HG03095 (cell line): ENCODE measurements around the gene FAM222A.

Experiments used
- ATAC-seq: cut with Tn5 transposase; IDR thresholded peaks from one replicate; pipeline ENCODE4 v1.9.1; 2021; ENCODE audit warnings: moderate library complexity; ENCODE audit not compliant: unreplicated experiment

FAM222A gene

DNA sequence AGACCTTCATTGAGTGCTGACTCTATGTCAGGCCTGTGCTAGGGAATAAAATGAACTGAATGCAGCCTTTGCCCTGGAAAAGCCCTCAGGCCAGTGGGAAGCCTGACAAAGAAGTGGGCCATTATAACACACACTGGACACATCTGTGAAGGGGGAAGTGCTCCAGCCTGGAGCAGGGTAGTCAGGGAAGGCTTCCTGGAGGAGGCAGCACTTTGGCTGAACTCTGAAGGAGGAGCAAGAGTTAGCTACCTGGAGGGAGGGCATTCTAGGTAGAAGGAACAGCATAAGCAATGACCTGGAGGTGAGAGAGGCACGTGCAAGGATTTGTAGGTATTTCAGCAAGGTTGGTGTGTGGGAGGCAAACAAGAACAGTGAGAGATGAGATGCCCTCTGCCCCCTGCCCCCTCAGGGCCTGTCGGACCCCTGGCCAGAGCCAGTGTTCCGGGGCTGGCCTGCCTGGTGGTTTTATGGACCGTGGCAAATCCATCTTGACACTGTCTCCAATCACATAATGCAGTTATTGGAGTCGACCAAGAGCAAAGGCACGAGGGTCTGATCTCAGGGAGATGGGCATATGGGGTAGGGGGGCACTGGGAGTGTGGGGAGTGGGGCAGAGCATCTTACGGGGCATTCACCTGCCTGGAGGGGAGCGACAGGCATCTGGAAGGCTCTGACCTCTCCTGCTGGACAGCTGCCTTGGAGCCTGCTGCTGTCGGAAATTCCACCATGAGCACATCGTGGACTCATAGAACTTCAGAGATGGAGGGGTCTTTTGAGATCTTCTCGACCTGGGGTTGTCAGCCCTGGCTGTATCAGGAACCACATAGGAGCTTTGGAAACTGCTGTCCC is 2.7 kb upstream of the FAM222A start:
- no peak for ATAC-seq

DNA sequence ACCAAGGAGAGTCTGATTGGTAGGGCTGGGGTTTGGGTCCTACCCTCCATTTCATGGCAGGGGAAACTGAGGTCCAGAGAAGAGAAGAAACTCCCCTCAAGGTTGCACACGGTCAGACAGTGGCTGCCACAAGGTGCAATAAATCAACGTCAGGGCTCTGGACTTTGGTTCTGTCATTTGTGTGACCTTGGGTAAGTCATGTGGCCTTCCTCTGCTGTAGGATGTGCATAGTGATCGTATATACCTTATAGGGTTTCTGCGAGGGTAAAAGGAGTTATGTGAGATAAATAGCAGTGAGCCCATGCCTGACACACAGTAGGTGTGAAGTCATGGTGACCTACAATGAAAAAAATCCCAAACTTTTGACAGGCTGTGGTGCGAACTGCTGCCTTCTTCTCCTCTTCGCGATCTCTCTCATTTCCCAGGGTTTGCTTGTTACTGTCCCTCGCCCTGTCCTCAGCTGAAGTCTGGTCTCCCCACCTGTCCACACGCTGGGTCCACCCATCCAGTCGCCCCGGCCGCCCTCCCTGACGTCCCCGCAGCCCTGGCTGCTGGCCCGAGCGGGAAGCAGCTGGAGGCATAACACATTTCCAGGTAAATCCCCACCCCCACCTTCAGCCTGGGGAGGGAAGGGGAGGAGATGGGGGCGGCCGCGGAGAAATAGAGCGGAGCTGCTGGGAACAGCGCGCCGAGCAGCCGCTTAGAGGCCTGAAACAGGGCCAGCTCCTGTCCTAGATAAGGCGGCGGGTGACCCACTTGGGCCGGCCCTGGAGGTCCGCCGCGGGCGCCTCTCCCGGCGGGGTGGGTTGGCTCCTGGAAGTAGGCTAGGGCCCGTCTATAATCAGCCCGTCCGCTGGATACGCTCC is 1.8 kb upstream of the FAM222A start:
- no peak for ATAC-seq

DNA sequence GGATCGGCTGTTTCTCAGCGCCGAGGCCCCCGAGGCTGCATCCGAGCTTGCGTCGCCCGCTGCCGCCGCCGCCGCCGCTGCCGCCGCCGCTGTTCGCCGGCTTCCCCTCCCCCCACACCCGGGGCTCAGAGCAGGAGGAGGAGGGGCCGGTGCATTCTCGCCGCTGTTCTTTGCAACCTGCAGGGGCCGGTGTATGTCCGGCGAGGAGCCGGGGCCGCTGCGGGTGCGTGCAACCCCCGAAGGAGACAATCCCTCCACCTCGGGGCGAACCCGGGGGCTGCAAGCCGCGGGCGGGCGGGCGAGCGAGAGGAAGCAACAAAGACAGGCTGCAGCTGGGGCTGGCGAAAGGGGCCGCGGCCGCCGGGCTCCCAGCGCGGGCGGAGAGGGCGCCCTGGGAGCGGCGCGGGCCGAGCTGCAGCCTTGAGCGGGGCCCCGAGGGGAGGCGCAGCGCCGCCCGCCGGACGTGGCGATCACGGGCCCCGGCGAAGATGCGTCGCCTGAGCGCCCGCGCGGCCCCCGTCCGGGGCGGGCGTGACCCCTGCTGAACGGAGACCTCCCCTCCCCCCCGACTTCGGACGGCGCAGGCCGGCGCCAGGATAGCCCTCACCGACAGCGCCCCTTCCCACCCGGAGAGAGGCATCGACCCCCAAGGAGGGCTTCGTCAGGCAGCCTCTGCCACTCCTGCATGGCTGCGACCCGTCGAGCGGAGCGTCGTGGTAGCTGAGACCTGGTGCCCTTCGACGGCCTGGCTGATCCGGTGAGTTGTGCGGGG is 702 bp downstream of the FAM222A start:
- peak; percentile 16 for ATAC-seq

DNA sequence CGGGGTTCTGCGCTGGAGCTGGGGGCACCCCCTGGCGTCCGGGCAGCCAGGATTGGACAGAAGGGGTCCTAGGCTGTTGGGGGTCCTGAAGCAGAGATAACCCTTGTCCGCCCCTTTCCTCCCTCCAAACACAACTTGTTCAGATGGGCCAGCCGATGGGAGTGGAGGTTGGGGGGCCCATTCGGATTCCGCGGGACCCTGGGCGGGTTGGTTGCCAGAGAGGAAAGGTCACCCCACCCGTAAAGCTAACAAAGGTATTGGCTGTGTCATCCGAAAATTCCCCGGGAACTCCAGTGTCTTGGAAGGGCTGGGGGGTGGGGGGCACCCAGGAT is 1.3 kb downstream of the FAM222A start:
- ATAC-seq = no peak

DNA sequence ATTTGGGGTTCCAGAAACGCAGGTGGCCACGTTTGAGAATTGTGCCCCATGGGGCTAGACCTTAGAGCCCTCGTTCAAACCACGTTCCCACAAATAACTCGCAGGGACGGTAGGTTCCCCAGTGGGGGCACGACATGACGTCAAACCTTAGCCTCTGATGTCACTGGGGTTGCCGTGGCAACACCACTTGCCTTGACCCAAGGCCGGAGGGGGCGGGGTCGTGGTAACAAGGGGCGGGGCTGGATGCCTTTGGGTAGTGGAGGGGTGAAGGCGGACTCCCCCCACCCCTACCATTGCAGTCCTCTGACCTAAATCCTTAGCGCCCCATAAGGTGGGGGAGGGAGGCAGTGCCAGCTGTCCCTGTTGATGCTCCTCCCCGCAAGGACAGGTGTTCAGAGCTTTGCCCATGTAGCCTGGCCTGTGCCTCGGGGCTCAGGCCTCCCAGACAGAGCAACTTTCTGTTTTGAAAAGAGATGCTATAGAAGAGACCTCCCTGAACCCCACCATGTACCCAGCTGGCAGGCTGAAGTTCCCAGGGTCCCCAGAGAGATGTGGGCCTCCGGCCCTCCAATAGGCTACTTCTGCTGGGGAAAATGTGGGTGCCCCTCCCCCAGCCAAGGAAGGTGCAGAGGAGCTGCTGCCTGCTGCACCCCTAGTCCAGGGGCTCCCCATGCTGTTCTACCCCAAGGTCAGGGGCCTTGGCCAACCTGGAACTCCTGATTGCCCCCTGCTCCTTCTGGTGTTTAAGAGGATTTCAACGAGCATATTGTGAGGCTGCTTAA is 1.9 kb downstream of the FAM222A start:
- ATAC-seq = no peak

DNA sequence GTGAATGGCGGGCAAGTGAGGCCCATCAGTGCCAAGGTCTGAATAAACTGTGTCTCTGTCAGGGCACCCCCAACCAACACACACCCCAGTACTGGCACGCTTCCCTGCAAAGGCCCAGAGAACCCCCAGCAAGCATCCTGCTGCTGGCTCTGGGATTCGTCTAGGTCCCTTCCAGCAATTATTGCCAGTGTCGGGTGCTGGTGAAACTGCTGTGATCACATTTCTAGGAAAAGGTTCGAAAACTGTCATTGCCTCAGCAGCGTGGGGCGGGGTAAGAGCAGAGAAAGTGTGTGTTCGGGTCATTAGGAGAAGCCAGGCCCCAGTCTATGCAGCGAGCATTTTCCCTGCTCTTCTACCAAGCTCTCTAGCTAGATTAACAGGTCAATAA is 2.5 kb downstream of the FAM222A start:
- no peak for ATAC-seq

DNA sequence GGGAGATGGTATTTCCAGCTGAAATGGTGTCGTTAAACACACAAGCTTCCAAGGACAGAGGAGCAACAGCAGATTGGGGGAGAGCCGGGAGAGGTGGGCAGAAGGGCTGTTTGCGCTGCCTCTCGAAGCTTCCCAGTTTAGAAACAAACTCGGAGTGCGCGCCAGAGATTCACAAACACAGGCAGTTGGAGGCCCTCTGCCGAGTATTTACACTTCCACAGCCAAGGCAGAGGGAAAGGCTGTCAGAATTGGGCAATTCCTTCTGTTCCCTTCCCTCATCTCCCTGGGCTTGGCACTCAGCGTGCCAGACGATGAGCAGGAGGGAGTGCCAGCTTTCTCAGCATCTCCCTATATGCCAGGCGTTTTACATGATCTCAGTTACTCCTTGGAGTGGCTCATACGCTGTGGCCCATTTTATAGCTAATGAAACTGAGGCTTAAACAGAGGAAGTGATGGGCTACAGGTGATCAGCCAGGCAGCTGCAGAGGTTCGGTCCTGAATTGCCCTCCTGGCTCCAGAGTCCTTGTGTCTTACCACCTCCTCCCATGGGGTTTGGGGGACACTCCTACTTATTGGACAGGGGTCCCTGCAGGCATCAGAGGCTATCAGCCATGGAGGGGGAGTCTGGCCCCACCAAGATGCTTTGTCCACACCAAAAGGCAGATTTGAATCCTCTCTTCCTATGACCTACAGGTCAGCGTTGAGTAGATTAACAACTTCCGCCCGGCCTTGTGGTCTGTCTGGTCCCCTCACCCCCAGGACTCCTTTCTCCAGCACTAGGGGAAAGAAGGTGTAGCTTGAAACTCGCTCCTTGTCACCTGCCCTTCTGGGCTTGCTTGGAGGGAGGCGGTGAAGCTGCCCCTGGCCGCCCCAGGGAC is 3.1 kb downstream of the FAM222A start:
- no peak for ATAC-seq

DNA sequence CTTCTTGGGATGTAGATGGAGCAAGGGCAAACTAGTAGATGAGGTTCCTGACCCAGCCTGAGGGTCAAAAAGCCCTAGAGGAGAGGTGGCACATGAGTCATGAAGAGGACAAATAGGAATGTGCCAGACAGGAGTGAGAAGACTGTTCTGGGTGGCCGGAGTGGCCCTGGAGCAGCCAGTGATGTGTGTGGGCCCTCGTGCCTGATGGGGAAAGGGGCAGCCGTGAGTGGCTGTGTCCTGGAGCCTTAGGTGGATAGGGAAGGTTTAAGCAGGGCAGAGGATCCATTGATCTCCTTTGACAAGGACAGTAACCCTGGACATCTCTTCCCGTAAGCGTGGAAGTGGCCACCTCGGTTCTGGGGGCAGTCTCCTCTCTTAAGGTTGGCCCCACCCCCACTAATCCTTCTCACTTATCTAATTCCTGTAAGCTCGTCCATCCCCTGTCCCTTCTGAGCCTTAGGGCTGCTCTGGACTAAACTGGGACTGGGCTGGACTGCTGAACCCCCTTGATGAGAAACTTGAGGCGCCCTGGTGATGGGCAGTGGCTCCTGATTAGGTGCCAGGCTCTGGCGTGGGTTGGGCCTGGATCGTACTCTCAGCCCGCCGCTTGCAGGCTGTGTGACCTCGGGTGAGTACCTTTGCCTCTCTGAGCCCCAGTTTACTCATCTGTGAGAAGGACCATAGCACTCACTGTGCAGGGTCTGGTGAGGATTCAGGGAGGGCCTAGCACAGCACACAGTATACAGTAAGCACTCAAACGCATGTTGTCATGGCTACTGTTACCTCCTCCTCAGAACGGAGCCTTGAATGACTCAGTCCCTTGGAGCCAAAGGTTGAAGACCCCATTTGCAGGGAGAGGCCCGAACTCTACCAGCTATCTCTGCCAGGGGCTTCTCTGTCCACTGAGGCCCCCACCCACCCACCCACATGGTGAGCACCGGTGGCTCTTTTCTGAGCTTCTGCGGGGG is 4.0 kb downstream of the FAM222A start:
- ATAC-seq = no peak

DNA sequence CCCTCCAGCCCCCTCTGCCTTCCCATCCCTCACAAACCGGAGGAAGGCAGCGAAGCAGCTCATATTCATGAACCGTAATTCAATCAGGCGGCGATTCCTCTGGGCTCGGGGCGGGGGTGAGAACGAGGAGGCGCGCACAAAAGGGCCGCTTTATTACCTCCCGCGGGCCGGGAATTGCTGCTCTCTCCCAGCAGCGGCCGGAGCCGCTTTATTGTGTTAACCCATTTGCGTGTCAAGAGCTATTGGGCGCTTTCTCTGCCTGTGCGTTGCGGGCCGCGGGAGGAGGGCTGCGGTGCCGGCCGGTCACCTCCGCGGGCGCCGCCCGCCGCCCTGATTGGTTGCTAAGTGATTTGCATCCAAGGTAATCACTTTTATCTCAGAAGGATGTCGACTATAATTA is 4.8 kb downstream of the FAM222A start:
- ATAC-seq = no peak

DNA sequence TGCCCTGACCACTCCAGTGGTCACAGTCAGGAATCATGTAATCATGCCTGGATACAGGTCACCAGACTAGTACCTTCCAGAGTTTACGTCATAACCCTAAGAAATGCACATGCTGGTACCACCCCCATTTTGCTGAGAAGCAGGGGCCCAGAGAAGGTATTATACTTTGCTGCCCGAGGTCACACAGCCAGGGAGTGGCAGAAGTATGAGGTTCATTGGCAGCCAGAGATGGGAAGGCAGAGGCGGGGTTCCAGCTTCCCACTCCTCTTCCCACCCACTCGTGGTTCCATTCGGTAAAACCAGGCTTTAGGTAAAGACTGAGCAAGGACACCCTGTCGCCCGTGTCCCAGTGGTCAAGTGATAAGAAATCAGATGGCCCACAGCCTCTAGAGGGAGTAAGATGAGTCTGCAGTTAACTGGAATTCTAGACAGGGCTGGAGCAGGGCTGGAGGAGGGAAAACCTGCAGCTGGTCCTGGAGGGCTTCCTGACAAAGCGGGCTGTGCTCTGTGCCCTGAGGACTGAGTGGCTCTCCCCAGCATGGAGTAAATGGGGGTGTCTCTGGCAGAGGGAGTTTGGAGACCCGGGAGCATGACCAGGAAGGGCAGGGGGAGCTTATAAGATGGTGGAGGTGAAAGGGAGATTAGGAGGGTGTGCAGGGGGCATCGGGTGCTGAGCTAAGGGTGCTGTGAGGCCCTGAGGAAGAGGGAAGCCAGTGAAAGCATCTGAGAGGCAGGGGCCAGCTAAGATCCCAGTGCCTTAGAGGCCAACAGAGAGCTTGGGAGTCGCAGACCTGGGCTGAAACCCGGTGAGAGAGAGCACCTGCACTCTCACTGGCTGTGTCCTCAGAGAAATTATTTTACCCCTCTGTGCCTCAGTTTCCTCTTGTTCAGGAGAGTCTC is 5.7 kb downstream of the FAM222A start:
- ATAC-seq = no peak

DNA sequence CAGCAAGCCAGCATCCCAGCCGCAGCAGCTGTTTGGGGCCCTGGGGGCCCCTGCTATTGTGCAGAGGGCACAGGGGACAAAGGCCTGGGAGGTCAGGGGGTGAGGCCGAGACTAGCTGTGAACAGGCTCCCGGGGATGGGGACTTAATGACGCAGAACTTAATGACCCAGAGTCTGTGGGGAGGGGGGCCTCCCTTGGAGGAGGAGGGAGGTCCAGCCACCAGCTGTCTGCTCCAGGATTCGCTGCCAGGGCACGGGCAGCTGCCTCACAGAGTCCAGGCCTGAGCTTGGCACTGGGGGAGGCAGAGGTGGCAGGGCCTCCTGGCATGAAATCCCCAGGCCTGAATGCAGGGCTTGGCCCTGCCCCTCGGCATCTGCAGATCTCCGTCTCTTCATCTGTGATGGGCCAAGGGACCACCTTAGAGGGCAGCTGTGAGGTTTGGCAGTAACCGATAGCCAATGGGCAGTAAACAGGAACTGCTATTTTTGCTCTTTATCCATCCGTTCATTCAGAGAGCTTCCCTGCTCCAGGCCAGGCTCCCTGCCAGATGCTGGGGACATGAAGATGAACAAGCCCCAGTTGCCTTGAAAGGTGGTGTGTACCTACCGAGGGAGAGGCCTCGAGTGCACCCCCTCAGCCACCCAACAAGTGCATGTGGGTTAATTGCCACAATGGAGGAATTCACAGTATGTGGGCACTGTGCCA is 6.7 kb downstream of the FAM222A start:
- no peak for ATAC-seq

DNA sequence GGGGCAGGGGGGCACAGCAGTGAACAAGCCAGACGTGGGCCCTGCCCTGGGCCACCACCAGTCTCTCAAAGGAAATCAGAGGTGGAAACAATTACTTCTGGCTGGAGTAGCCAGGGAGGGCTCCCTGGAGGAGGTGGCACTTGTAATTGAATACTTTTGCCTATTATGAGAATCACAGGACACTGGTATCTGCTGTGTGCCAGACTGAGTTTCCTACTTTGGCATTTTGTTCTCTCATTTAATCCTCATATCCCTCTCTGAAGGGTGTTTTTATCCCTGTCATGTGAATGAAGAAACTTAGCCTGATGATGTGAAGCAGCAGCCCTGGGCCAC is 7.2 kb downstream of the FAM222A start:
- no peak for ATAC-seq

DNA sequence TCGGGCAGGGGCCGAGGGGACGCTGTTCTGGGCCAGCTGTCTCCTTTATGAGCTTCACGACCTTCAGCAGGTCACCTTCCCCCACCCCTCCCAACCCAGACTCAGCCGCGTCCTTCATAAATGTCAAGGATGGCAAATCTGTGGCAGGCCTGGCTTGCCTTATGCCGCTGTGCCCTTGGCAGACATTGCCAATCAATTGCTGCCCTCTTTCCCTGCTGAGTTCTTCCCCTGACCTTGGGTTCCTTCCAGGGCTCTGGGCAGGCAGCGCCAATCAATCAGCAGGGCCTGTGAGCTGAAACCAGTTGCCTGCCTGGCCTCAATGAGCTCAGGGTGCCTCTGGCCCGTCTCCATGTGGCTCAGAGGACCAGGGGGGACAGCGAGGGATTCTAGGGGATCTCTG is 7.7 kb downstream of the FAM222A start:
- ATAC-seq = no peak

DNA sequence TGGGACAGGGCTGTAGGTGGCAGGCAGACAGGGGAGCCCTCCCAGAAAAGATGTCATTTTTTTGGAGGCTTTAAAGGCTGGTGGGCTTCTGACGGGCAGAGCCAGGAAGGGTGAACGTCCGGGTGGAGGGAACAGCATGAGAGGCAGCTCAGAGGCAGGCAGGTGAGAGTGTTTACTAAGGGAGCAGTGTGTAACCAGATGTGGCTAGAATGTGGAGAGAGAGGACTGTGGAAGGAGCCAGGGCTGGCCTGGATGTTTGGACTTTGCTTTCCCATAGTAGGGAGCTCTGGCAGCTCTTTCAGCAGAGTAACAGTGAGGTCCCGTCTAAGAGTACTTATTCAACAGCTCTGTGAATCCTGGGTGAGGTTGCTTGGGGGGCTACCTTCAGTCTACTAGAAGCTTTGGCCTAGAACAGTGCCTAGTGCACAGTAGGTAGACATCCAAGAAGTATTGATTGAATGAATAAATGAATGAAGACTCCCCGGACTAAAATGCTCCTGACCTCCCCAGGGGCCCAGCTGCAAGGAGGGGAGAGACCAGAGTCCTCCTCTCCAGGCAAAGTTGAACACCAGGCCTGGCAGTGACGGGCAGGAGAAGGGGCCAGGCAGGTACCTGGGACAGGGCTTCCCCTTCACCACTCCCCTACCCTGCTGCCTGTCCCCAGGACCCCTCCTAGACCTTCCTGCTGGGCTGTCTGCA is 8.5 kb downstream of the FAM222A start:
- ATAC-seq = no peak

DNA sequence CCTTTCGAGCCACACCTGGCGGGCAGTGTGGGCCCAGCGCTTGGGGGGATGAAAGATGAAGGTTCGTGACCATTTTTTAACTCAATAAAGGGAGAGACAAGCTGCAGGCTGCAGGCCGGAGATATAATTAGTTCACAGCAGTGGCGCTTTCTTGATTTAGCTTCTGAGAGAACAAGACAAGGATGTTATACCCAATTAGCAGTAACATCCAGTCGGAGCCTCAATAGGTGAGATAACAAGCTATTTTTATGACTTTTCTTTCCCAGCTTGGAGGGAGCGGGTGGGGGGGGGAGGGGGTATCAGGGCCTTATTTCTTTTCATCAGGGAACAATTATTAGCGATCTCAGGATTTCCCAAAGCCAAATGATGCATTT is 9.1 kb downstream of the FAM222A start:
- no peak for ATAC-seq

DNA sequence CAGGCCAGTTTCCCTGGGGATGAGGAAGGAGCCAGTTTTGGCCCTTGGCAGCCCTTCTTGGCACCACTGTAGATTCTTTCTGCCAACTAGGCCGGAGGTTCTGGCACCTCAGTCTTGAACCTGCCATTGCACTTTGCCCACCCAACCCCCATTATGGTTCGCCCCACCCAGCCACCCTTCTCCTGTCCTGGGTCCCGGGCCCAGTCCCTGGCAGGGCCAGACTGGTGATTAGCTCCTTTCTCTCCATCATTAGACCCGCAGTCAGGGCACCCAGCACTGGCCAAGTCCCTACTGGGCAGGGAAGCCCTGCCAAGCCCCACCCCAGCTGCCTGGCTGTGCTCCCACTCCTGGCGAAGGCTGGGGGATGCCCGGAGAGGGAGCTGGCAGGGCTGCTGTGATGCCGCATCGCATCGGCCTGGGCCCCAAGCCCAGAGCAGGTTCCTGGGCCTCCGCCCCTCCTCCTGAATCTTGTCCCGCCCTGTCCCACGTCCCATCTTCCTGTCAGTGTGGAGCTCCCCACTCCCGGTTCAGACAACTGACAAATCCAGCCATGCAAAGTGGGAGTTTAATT is 9.8 kb downstream of the FAM222A start:
- no peak for ATAC-seq
